NCI-H460 (cell line): ENCODE data around the gene DUSP28. TPM values are rescaled to one million over a fixed set of nuclear protein-coding genes. Genes with fewer than 3 reads are reported as not detected.
A peak's percentile ranks its signal among the peaks of the same experiment; 100 is the strongest.
"Not testable (repeated sequence)": the region's sequence is repeated elsewhere in the genome, so short reads cannot be mapped to it uniquely, and the experiment has no call there.

ENCODE experiments used
- DNase-seq: peaks from one replicate; pipeline ENCODE4 v3.0.0-alpha.2; 2016; ENCODE audit warnings: low read depth; ENCODE audit errors: extremely low read depth
- polyA plus RNA-seq: library from polyadenylated mRNA; depleted of rRNA; stranded (reverse); fragments of >200 nt; gene quantifications from 2 replicates; pipeline ENCODE4 v1.2.3, GENCODE V29; 2014; cell fraction: nucleus; rRNA removed
- total RNA-seq: library from RNA; depleted of rRNA; stranded (reverse); fragments of >200 nt; shearing (Covaris generic); gene quantifications from 2 replicates; pipeline ENCODE4 v1.2.3, GENCODE V29; 2014; rRNA removed

The DUSP28 gene, protein sequence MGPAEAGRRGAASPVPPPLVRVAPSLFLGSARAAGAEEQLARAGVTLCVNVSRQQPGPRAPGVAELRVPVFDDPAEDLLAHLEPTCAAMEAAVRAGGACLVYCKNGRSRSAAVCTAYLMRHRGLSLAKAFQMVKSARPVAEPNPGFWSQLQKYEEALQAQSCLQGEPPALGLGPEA
- 4.7 and 4.9 TPM in 2 replicates for total RNA-seq
- 18.0 and 19.4 TPM in 2 replicates for polyA plus RNA-seq

DNA sequence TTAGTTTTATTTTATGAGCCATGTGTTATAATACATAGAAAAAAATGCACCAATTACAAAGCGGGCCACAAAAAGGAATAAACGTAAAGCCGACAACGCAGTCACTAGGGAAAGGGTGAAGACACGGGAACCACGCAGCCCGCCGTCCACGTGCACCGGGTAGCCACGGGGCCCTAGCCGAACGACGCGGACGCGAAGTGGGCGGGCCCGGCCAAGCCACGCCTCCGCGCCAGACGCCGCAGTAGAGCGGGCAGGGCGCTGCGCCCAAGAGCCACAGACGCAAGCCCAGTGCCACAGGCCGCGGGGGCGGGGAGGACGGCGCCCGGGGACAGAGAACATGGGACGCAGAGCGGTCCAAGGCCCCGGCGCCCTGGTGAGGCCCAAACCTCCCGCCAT, at the start of gene DUSP28:
Gene DUSP28 (plus strand): TSS at position 274 of the 396 bp plus-strand sequence. CDS start 328 bp downstream, outside the sequence.
- DNase-seq = peak; percentile 88

GRCh38 chr2:240510513-240511210, 49.5 kb upstream of the DUSP28 start:
- DNase-seq = no peak

DNA sequence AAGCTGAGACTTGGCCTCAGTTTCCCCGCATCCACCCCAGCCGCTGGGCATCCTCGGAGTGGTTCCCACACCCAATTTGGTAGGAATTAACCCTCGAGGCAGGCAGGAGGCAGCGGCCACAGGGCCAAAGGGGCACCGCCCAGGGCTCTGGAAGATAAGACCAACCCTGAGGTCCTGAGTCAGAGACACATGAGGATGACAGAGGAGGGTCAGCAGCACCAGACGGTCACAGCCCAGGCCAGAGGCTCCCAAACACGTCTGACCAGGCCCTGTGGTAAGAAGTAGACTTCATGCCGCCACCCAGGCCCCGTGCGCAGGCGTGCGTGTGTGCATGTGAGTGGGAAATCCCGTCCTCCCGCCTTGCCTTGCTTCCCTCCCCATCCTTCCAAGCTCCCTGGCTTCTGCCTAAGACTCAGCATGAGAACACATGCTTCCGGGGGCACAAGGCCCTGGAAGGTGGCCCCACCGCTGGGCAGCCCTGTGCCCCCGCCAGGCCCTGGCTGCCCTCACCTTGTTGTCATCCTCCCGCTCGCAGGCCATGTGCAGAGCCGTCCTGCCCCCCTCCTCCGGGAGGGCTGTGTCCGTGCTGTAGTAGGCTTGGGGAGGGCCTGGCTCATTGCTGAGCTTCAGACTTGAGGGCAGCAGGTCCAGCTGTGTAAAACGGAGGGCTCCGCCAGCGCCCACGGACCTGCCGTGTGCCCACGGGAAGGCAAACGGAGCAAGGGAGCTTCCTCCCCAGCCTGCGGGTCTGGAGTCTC, 48.6 kb upstream of the DUSP28 start:
- no peak for DNase-seq

DNA sequence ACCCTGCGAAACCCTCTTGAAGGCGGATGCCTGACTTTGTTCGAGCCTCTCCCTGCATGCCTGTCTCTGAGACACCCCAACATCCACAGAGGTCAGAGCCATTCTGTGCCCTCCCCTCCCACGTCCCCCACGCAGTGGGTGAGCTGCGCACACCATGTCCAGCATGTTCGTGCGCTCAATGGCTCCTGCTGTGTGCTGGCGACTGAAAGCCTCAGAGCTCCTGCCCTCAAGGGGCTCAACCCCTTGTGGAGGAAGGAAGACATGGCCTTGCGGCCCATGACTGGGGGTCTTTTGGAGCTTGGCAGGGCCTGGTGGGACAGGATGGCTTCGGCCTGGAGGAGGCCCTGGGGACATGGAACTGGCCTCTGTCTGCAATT, 48.1 kb upstream of the DUSP28 start:
- DNase-seq = no peak

DNA sequence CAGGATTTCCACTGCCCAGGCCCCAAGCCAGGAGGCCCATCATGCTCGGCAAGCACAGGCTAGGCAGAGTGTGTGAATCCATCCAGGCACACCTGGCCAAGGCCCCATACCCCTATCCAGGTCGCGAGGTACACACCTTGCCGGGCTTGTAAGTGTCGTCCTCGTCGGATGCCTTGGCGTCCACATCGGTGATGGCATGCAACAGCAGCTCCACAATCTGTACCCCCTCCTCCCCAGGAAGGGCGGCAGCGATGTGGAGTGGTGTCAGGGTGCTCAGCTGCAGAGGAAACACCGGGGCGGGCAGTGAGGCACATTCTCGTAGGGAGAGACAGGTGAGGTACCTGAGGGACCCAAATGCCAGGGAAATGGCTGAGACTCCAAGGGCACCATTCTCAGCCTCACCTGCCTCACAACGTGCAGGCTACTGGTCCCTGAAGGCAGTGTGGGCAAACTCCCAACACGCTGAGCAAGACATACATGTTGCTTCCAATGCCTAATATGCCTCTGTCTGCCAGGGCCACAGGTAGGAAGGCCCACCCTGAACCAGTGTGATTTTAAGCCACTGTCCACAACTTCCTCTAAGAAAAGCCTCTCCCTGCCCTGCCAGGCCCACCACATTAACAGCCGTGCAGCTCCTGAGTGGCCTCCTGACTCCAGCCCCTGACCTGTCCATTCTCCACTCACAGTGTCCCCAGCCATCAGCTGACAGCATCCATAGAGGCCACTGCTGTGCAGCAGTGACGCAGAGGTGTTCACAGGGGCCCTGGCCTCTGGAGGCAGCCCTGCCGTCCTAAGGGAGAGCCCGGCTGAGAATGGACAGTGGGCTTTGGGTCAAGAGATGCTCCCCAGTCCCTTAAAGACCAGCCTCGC, 47.3 kb upstream of the DUSP28 start:
- no peak for DNase-seq

- DNase-seq = peak; percentile 66
Measured at GRCh38 chr2:240513549-240514287, 46.4 kb upstream of the DUSP28 start.

DNA sequence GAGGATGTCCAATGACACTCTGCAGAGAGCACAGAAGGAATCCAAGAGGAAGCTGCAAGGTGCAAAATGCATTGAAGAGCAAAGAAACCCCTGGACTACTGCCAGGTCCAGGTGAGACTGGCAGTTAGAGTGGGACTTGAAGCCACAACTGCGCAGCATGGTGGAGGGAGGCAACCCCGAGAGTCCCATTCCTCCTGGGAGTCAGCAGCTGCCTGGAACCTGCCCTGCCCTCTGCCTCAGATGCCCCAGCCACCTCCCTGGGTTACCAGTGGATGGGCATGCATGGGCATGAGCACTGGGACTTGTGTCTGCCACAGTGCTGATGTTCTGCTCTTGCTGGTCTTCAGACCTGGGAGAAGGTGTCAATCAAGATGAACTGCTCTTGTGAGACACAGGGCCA, 45.5 kb upstream of the DUSP28 start:
- DNase-seq = no peak

DNA sequence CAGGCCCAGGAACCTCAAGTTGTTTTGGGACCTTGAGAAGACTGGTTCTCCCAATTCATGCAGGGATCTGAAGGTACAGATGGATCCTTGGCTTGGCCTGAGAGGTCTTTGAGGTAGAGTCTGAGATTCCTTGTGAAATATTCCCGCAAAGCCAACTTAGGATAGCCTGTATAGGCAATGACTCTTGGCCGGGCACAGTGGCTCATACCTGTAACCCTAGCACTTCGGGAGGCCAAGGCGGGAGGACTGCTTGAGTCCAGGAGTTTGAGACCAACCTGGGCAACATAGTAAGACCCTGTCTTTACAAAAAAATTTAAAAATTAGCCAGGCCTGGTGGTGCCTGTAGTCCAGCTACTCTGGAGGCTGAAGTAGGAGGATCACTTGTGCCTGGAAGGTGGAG, 42.8 kb upstream of the DUSP28 start:
- no peak for DNase-seq

DNA sequence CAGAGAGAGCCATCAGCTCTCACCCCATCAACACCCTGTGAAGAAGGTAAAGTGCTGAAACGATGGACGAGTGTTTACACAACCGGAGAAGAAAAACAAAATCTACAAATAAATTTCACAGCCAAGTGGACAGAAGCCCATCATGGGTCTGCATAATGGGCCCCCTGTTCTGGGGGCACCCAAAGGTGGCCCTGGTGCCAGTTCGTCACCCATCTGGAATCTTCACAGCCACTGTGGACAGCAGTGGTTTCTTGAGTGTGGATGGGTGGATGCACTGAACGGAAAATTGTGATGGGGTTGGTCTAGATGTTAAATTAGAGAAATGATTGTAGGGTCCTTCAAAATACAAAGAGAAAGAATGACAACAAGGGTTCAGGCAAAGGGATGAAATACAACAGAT, 41.2 kb upstream of the DUSP28 start:
- no peak for DNase-seq

DNA sequence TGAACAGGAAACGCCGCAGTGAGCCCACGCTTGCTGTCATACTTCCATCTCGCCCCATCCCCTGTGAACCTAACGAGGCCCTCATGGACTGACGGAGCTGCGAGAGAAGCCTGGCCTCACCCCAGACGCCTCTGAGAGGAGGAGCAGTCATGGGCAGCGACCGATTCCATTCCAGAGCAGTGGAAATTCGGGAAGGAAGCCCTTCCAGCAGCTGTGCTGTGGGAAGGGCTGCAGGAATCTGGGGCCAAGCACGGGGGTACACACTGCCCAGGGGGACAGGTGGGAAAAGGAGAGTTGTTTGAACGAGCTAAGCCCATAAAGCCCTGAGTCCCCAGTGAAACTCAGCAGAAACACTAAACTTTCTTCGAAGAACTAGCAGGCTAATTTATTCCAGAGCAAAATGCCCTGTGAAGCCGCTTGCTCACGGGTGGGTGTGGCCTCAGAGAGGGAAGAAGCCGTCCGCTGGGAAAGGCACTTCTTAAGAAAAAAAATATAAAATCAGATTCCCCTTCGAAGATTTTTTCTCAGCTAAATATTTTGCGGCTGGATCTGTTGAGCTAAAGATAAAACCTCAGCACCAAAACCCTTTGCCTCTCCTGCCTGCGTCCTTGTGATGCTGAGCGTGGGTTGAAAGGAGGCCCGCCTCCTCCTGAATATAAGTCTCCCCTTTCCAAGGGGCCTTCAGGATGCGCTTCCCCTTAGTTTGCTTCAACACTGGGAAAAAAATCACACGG, 40.6 kb upstream of the DUSP28 start:
- DNase-seq = no peak

- DNase-seq = no peak
Measured at GRCh38 chr2:240520130-240520973, 39.8 kb upstream of the DUSP28 start.

- no peak for DNase-seq
Measured at GRCh38 chr2:240520974-240521350, 39.2 kb upstream of the DUSP28 start.

- not testable (repeated sequence) for DNase-seq
Measured at GRCh38 chr2:240521885-240522284, 38.3 kb upstream of the DUSP28 start.

- no peak for DNase-seq
Measured at GRCh38 chr2:240522406-240522805, 37.8 kb upstream of the DUSP28 start.

- DNase-seq = no peak
Measured at GRCh38 chr2:240523451-240524281, 36.5 kb upstream of the DUSP28 start.

DNA sequence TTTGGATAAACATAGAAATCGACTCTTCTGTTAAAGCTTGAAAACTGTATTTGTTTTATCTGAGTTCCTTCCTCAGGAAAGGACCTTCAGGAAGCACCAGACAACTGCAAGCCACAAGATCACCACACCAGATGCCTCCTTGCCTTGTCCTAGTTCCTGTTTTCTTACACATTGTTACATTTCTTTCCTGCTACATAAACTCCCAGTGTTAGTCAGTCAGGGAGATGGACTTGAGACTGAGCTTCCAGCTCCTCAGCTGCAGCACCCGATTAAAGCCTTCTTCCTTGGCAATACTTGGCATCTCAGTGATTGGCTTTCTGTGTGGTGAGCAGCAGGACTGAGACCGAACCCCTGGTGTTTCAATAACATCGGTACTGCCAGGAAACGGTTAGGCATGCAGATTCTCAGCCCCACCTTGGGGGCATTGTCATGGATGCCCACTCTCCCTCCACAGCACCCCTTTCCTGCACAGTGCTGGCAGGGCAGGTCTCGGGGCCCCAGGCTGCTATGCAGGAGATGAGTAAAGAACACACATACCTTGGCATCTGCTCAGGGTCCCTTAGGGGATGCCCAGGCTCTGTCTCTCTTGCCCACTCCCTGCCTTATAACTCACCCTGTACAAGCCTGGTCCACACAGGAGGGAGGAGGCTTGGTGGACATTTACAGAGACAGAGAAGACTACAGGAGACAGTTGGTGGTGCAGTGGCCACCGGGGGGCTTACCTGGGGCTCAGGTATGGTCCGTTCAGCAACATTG, 35.0 kb upstream of the DUSP28 start:
- no peak for DNase-seq

GRCh38 chr2:240525802-240526201, 34.4 kb upstream of the DUSP28 start:
- no peak for DNase-seq
